SH-SY5Y (cell line): ENCODE data around the gene SLC44A4.

ENCODE experiments used
- GATA2 ChIP-seq: IDR thresholded peaks from 2 replicates; pipeline ENCODE4 v1.6.1; 2011; ENCODE audit warnings: mild to moderate bottlenecking, low read depth, low read length
- GATA3 ChIP-seq: IDR thresholded peaks from 2 replicates; pipeline ENCODE4 v1.6.1; 2011; ENCODE audit warnings: low read depth, mild to moderate bottlenecking, low read length, moderate library complexity

SLC44A4 gene

GRCh38 chr6:31831350-31832215 is 47.2 kb downstream of the SLC44A4 start:
- TF ChIP-seq GATA3 (no peak), GATA2 (no peak)

DNA sequence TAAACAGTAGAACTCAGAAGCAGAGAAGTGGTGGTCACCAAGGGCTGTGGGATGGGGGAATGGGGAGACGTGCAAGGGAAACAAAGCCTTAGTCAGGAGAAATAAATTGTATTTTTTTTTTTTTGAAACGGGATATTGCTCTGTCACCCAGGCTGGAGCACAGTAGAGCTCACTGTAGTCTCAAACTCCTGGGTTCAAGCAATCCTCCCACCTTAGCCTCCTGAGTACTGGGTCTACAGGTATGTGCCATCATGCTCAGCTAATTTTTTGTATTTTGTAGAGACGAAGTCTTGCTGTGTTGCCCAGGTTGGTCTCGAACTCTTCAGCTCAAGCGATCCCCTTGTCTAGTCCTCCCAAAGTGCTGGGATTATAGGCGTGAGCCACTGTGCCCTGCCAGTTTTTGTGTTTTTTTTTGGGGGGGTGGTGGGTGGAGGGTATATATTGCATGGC is 47.9 kb downstream of the SLC44A4 start:
- TF ChIP-seq GATA2 (no peak), GATA3 (no peak)

DNA sequence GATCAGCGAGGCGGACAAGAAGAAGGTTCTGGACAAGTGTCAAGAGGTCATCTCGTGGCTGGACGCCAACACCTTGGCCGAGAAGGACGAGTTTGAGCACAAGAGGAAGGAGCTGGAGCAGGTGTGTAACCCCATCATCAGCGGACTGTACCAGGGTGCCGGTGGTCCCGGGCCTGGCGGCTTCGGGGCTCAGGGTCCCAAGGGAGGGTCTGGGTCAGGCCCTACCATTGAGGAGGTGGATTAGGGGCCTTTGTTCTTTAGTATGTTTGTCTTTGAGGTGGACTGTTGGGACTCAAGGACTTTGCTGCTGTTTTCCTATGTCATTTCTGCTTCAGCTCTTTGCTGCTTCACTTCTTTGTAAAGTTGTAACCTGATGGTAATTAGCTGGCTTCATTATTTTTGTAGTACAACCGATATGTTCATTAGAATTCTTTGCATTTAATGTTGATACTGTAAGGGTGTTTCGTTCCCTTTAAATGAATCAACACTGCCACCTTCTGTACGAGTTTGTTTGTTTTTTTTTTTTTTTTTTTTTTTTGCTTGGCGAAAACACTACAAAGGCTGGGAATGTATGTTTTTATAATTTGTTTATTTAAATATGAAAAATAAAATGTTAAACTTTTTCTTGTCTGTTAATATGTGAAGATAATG is 49.0 kb downstream of the SLC44A4 start:
- TF ChIP-seq GATA3 (no peak), GATA2 (no peak)

DNA sequence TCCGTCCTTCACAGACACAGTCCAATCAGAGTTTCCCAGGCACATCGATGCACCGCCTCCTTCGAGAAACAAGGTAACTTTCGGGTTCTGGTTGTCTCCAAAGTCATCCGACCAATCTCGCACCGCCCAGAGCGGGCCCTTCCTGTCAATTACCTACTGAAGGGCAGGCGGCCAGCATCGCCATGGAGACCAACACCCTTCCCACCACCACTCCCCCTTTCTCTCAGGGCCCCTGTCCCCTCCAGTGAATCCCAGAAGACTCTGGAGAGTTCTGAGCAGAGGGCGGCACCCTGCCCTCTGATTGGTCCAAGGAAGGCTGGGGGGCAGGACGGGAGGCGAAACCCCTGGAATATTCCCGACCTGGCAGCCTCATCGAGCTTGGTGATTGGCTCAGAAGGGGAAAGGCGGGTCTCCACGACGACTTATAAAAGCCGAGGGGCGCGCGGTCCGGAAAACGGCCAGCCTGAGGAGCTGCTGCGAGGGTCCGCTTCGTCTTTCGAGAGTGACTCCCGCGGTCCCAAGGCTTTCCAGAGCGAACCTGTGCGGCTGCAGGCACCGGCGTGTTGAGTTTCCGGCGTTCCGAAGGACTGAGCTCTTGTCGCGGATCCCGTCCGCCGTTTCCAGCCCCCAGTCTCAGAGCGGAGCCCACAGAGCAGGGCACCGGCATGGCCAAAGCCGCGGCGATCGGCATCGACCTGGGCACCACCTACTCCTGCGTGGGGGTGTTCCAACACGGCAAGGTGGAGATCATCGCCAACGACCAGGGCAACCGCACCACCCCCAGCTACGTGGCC is 51.3 kb downstream of the SLC44A4 start, which contains the start of gene HSPA1B:
TSS of gene HSPA1B (plus strand) at position 453 of the 794 bp plus-strand sequence. CDS start at position 666, 213 bp downstream.
- TF ChIP-seq GATA3 (no peak), GATA2 (no peak)

DNA sequence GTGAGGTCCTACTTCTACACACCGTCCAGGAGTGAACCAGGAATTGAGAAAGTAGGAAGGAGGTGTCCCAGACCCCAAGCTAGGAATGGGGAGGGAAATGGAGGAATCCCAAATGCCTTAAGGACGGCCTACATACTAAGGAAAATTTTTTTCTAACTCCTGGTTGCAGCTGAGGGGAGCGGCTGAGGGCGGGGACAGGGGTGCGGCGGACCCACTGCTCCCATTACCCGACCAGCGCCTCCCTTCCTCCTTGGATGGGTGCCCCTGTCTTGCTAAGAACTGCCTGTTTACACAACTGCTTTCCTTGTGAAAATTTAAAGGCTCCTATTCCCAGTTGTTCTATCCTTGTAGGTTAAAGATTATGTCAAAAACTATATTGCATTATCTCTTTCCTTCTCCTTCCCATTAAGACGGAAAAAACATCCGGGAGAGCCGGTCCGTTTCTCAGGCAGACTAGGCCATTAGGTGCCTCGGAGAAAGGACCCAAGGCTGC is 52.0 kb downstream of the SLC44A4 start:
- no peak for TF ChIP-seq GATA2
- TF ChIP-seq GATA3 = no peak

DNA sequence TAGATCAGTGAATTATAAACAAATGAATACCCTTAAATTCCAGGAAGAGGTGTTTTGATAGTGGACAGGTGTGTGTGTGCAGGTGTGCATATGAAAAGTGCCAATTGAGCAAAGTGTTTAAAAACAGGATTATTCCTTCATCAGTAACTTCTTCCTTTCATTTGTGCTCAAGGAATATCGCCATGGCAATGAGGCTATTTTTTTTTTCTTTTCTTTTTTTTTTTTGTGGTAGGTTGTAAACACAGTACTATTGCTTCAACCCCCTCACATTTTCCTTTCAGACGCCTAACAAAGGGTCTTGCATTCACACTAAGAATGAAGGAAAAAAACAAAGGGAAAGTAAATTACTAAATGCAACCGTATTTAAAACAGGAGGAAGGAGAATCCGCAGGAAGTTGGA is 53.2 kb downstream of the SLC44A4 start:
- TF ChIP-seq GATA3 (no peak), GATA2 (no peak)

GRCh38 chr6:31822036-31822821 is 56.6 kb downstream of the SLC44A4 start:
- TF ChIP-seq GATA2 (no peak), GATA3 (no peak)

GRCh38 chr6:31821301-31822035 is 57.3 kb downstream of the SLC44A4 start:
- TF ChIP-seq GATA2 (no peak), GATA3 (no peak)

DNA sequence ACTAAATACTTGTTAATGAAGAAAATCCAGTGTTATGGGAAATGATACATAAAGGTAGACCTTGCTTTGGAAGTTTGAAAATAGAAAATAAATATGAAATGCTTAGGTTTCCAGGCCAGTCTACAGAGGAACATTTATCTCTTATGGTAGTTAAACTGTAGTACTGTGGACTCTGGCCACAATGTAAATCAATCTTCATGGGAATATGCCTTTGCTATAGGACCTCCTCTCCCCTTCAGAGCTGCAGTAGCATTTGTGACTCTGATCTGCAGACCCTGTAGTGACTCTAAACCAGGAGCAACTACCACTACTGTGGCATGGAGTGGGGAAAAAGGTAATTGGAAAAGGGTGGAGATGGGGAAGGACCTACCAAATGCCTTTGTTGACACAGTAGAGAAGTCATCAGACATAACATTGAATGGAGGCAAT is 58.9 kb downstream of the SLC44A4 start:
- no peak for TF ChIP-seq GATA3
- TF ChIP-seq GATA2 = no peak

DNA sequence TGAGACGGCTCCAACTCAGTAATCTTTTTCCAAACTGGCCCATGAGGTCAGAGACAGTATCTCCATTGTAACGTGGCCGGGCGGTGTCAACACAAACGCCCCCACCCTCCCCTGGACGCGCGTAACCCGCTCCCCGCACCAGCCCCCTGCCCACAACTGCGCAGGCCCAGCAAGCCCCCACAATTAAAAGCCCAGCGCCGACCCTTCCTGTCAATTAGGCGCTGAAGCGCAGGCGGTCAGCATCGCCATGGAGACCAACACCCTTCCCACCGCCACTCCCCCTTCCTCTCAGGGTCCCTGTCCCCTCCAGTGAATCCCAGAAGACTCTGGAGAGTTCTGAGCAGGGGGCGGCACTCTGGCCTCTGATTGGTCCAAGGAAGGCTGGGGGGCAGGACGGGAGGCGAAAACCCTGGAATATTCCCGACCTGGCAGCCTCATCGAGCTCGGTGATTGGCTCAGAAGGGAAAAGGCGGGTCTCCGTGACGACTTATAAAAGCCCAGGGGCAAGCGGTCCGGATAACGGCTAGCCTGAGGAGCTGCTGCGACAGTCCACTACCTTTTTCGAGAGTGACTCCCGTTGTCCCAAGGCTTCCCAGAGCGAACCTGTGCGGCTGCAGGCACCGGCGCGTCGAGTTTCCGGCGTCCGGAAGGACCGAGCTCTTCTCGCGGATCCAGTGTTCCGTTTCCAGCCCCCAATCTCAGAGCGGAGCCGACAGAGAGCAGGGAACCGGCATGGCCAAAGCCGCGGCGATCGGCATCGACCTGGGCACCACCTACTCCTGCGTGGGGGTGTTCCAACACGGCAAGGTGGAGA is 63.6 kb downstream of the SLC44A4 start, which contains the start of the genes HSPA1A and HSPA1L:
TSS of gene HSPA1A (plus strand) at position 519 of the 814 bp plus-strand sequence. CDS start at position 733, 214 bp downstream.
TSS of gene HSPA1L (minus strand) at position 259 of the 814 bp plus-strand sequence. CDS start 3,311 bp downstream, outside the sequence.
- no peak for TF ChIP-seq GATA3
- TF ChIP-seq GATA2 = no peak

DNA sequence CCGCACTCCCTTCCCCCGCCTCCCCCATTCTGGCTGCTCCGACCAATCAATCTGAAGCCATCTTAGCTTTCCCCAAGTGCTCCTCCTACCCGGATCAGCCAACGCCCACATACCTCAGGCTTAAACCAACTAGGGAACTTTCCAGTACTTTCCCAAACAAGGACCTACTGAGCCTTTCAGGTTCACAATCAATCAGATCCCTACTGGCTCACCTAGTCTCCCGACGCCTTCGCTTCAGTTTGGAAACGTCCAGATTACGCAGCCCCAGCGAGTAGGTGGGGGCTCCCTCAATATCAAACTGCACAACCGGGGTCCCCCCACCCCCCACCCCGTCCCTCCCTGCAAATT is 64.1 kb downstream of the SLC44A4 start:
- TF ChIP-seq GATA2 (no peak), GATA3 (no peak)

DNA sequence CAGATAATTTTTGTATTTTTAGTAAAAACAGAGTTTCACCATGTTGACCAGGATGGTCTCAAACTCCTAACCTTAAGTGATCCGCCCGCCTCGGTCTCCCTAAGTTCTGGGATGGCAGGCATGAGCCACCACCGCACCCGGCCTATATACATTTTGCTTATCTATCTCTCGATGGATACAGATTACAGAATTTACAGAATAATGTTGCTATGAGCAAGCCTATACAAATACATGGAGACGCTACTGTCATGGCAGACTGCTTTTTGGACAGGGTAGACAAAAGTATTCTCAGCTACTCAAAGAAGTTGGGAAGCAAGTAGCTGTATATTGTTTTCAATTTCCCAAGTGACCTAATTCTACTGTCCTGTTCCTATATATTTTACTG is 65.3 kb downstream of the SLC44A4 start:
- no peak for TF ChIP-seq GATA2
- no peak for TF ChIP-seq GATA3
